ENCODE measurements around the gene GARIN5B. TPM values are rescaled to one million over a fixed set of nuclear protein-coding genes. Genes with fewer than 3 reads are reported as not detected.

GARIN5B gene
- total and polyA plus RNA-seq, 2 of the 4 experiments (the other 2 are of a cell fraction): not detected

GRCh38 chr19:55373993-55374757 is 11.1 kb upstream of the GARIN5B start:
- Histone ChIP-seq H3K4me1 (ENCODE audit: control insufficient read depth, insufficient read depth, low read length) (peaks cover 36% of the 10 kb centered on the region), H4K5ac (ENCODE audit: low read depth, low read length) (peak overlapping the region; percentile 98), H2BK120ac (ENCODE audit: low read depth, low read length) (peak overlapping the region; percentile 91), H3K56ac (ENCODE audit: extremely low read depth, insufficient read depth, low read length) (peak overlapping the region; percentile 72), H2AK5ac (ENCODE audit: low read depth, low read length) (peak overlapping the region; percentile 98), H2AFZ (replicated peaks; ENCODE audit: low read length, poor library complexity) (peak overlapping the region; percentile 93), H3K9ac (ENCODE audit: low read depth, low read length) (peak overlapping the region; percentile 58), H4K8ac (ENCODE audit: low read depth in 2 of 2, low read length in 2 of 2) (peak overlapping the region; percentile 82 to 86), H4K20me1 (ENCODE audit: insufficient read depth, low read length) (peaks cover 7% of the 10 kb centered on the region), H2BK5ac (ENCODE audit: low read depth, low read length, poor library complexity, severe bottlenecking) (peak overlapping the region; percentile 96), H3K9me3 (ENCODE audit: control insufficient read depth, insufficient read depth, low read length) (no peaks in the 10 kb centered on the region), H3K18ac (ENCODE audit: low read depth, low read length) (peak overlapping the region; percentile 91), H3K4me2 (ENCODE audit: low read depth, low read length) (peak overlapping the region; percentile 38), H2BK15ac (ENCODE audit: low read depth, low read length) (peak overlapping the region; percentile 69; the same call in 1 of the 3 replicates), H4K91ac (ENCODE audit: insufficient read depth, low read depth, low read length) (peak overlapping the region; percentile 98), H3K4ac (ENCODE audit: low read depth, low read length) (peak overlapping the region; percentile 96), H3K27ac (ENCODE audit: insufficient read depth, low read length) (peak overlapping the region; percentile 96), H3K27me3 (ENCODE audit: control insufficient read depth, insufficient read depth, low read length) (no peaks in the 10 kb centered on the region), H3K23ac (ENCODE audit: low read depth, low read length) (peak overlapping the region; percentile 94), H3K4me3 (ENCODE audit: insufficient read depth, low read depth, low read length) (no peak overlapping the region), H3K36me3 (ENCODE audit: control insufficient read depth, insufficient read depth, low read length) (no peaks in the 10 kb centered on the region), H3K9me1 (ENCODE audit: insufficient read depth, low read length) (peaks cover 13% of the 10 kb centered on the region; the same call in 1 of the 2 replicates), H3K79me1 (ENCODE audit: low read depth in 1 of 2, low read length in 2 of 2) (peaks cover 5 to 26% of the 10 kb centered on the region in 2 experiments; a peak in 3 of 4 replicates), H2AK9ac (replicated peaks; ENCODE audit: low read depth, low read length, poor library complexity) (peak overlapping the region; percentile 95), H3K14ac (replicated peaks; ENCODE audit: low read depth, low read length) (peak overlapping the region; percentile 95), H2BK20ac (ENCODE audit: low read depth, low read length) (peak overlapping the region; percentile 89)
- dilution Hi-C loops (cut with HindIII; ENCODE audit: low sequenced_read_pairs, unreplicated experiment) (no loop called here), intact Hi-C loops (cut with micrococcal nuclease) (no loop called here), in situ Hi-C loops (cut with MboI; ENCODE audit: low sequenced_read_pairs) (no loop called here)
- no TSS peak for BruUV-seq (replicated peaks)
- POLR2A ChIA-PET (ENCODE audit: unreplicated experiment): no interaction called here
- WGBS, 2 experiments (ENCODE audit: extremely low coverage in 2 of 2, insufficient read length in 1 of 2): 6% methylated on average over 12 of the region's 31 CpGs; no CpG with 5 or more reads in 1 of the 2 experiments
- ATAC-seq (ENCODE audit: low read depth) (peak; percentile 12), DNase-seq (peak; percentile 74)
- TF ChIP-seq FOS (IDR thresholded peaks at IDR 0.05; ENCODE audit: low read depth, low read length) (peak; percentile 34; the same call in 1 of the 2 replicates), NFE2L2 (IDR thresholded peaks at IDR 0.05; ENCODE audit: low read depth, low read length) (no peak), CTCF (conservative IDR thresholded peaks at IDR 0.05; ENCODE audit: low read depth, low read length) (no peak), CHD1 (IDR thresholded peaks at IDR 0.05; ENCODE audit: low read depth, low read length) (no peak), MAZ (IDR thresholded peaks at IDR 0.05; ENCODE audit: borderline replicate concordance, low read depth, low read length) (peak; percentile 70)
- CTCF ChIA-PET: no interaction called here
